MM.1S (cell line): ENCODE results near the gene NAGK.

Experiments
- DNase-seq: peaks from one replicate; pipeline ENCODE4 v3.0.0-alpha.2; 2015
- H2AFZ ChIP-seq: fragments of 300-600 bp; sonication (generic); 2 replicates; pipeline ENCODE4 v1.6.0; 2016; ENCODE audit warnings: antibody characterized with exemption, low read length
- H3F3A ChIP-seq: fragments of 300-600 bp; sonication (generic); 2 replicates; pipeline ENCODE4 v1.6.1; 2016; ENCODE audit warnings: mild to moderate bottlenecking, antibody characterized with exemption, low read length, moderate library complexity, mixed read lengths; ENCODE audit not compliant: insufficient read depth
- H3K27ac ChIP-seq: fragments of 300-600 bp; sonication (generic); 2 replicates; pipeline ENCODE4 v1.5.1; 2016; ENCODE audit warnings: mild to moderate bottlenecking, low read length
- H3K27me3 ChIP-seq: fragments of 300-600 bp; sonication (generic); replicated peaks from 2 replicates; pipeline ENCODE4 v1.6.0; 2016; ENCODE audit warnings: low read length; ENCODE audit not compliant: insufficient read depth
- H3K36me3 ChIP-seq: fragments of 300-600 bp; sonication (generic); replicated peaks from 2 replicates; pipeline ENCODE4 v1.6.1; 2016; ENCODE audit warnings: mild to moderate bottlenecking, low read length, mixed read lengths; ENCODE audit not compliant: insufficient read depth
- H3K4me1 ChIP-seq: fragments of 300-600 bp; sonication (generic); 2 replicates; pipeline ENCODE4 v1.6.1; 2016; ENCODE audit warnings: low read length, mixed read lengths
- H3K4me2 ChIP-seq: fragments of 300-600 bp; sonication (generic); 2 replicates; pipeline ENCODE4 v1.6.0; 2016; ENCODE audit warnings: low read depth, low read length
- H3K4me3 ChIP-seq: fragments of 300-600 bp; sonication (generic); 2 replicates; pipeline ENCODE4 v1.5.1; 2016; ENCODE audit warnings: low read length, mixed read lengths
- H3K79me2 ChIP-seq: fragments of 300-600 bp; sonication (generic); 2 replicates; pipeline ENCODE4 v1.6.1; 2016; ENCODE audit warnings: mixed run types, low read length, mixed read lengths
- H3K9ac ChIP-seq: fragments of 300-600 bp; sonication (generic); 2 replicates; pipeline ENCODE4 v1.6.1; 2016; ENCODE audit warnings: low read length, mixed read lengths
- H3K9me2 ChIP-seq: fragments of 300-600 bp; sonication (generic); replicated peaks from 2 replicates; pipeline ENCODE4 v1.6.1; 2016; ENCODE audit warnings: mild to moderate bottlenecking, low read length, mixed read lengths; ENCODE audit not compliant: insufficient read depth
- H3K9me3 ChIP-seq: fragments of 300-600 bp; sonication (generic); replicated peaks from 2 replicates; pipeline ENCODE4 v1.6.1; 2016; ENCODE audit warnings: mild to moderate bottlenecking, low read length, mixed read lengths; ENCODE audit not compliant: insufficient read depth
- H4K20me1 ChIP-seq: fragments of 300-600 bp; sonication (generic); 2 replicates; pipeline ENCODE4 v1.6.1; 2016; ENCODE audit warnings: mild to moderate bottlenecking, low read length, moderate library complexity, mixed read lengths; ENCODE audit not compliant: insufficient read depth
- EZH2 ChIP-seq: fragments of 300-600 bp; sonication (generic); optimal IDR thresholded peaks from 2 replicates; pipeline ENCODE3; 2017; ENCODE audit warnings: low read depth, mild to moderate bottlenecking, antibody characterized with exemption, low read length, mixed read lengths
- EZH2phosphoT487 ChIP-seq: fragments of 300-600 bp; sonication (generic); IDR thresholded peaks from 2 replicates; pipeline ENCODE4 v1.6.1; 2018; ENCODE audit warnings: antibody characterized with exemption, low read length
- TF ChIP-seq, protein P1 (sequence below): fragments of 300-600 bp; sonication (generic); IDR thresholded peaks from 2 replicates; pipeline ENCODE4 v1.5.1; 2016; ENCODE audit warnings: antibody characterized with exemption, low read length, mixed read lengths

The NAGK gene

GRCh38 chr2:71108091-71108490, 39.6 kb downstream of the NAGK start:
- Histone ChIP-seq H3K4me2 (no peak overlapping the region), H3K9me2 (no peaks in the 10 kb centered on the region), H4K20me1 (no peaks in the 10 kb centered on the region), H3K9ac (no peak overlapping the region), H3K9me3 (no peaks in the 10 kb centered on the region), H3F3A (no peaks in the 10 kb centered on the region; the same call in 1 of the 2 replicates), H3K36me3 (no peaks in the 10 kb centered on the region), H3K27me3 (no peaks in the 10 kb centered on the region), H3K4me1 (no peaks in the 10 kb centered on the region), H2AFZ (no peak overlapping the region), H3K79me2 (no peaks in the 10 kb centered on the region), H3K27ac (no peak overlapping the region), H3K4me3 (no peak overlapping the region)
- TF ChIP-seq, protein P1, sequence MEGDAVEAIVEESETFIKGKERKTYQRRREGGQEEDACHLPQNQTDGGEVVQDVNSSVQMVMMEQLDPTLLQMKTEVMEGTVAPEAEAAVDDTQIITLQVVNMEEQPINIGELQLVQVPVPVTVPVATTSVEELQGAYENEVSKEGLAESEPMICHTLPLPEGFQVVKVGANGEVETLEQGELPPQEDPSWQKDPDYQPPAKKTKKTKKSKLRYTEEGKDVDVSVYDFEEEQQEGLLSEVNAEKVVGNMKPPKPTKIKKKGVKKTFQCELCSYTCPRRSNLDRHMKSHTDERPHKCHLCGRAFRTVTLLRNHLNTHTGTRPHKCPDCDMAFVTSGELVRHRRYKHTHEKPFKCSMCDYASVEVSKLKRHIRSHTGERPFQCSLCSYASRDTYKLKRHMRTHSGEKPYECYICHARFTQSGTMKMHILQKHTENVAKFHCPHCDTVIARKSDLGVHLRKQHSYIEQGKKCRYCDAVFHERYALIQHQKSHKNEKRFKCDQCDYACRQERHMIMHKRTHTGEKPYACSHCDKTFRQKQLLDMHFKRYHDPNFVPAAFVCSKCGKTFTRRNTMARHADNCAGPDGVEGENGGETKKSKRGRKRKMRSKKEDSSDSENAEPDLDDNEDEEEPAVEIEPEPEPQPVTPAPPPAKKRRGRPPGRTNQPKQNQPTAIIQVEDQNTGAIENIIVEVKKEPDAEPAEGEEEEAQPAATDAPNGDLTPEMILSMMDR = no peak
- TF ChIP-seq EZH2phosphoT487 = no peak
- TF ChIP-seq EZH2 = no peak
- no peak for DNase-seq

GRCh38 chr2:71113843-71114242, 45.4 kb downstream of the NAGK start:
- Histone ChIP-seq H3K9ac (no peak overlapping the region), H3F3A (no peaks in the 10 kb centered on the region), H2AFZ (no peak overlapping the region), H3K9me3 (no peaks in the 10 kb centered on the region), H3K36me3 (no peaks in the 10 kb centered on the region; the same call in 1 of the 2 replicates), H3K27me3 (no peaks in the 10 kb centered on the region), H3K27ac (no peak overlapping the region), H3K4me3 (no peak overlapping the region), H3K4me1 (no peaks in the 10 kb centered on the region), H3K79me2 (no peaks in the 10 kb centered on the region), H4K20me1 (no peaks in the 10 kb centered on the region; the same call in 1 of the 2 replicates), H3K9me2 (no peaks in the 10 kb centered on the region), H3K4me2 (no peak overlapping the region)
- DNase-seq = no peak
- TF ChIP-seq EZH2phosphoT487 (no peak), EZH2 (no peak)
- TF ChIP-seq, protein P1 = no peak

DNA sequence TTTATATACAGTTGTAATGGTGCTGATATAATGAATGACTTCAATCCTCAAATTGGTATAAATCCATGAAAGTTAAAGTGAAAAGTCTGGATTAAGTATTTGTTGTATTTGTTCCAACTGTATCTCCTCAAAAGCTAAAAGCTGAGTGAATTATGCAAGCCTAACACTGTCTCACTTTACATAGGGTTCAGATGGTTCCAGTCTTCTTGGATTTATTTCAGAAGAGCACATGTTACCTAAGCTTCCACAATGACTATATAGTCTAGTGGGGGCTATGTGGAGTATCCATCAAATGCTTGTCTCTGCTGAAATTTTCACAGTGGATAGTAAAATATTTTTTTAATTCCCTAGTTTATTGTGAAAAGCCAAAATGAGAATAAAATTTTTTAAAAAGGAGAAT, 48.6 kb downstream of the NAGK start:
- Histone ChIP-seq H3K27me3 (no peaks in the 10 kb centered on the region), H3K4me1 (no peaks in the 10 kb centered on the region), H3F3A (no peaks in the 10 kb centered on the region), H2AFZ (no peak overlapping the region), H3K27ac (no peak overlapping the region), H3K36me3 (peaks cover 2% of the 10 kb centered on the region; the same call in 1 of the 2 replicates), H3K9ac (no peak overlapping the region), H3K9me2 (no peaks in the 10 kb centered on the region), H3K79me2 (0 out of 2 replicates have a peak, but pooled peaks cover 2% of the 10 kb centered on the region), H3K4me3 (no peak overlapping the region), H3K4me2 (no peak overlapping the region), H4K20me1 (no peaks in the 10 kb centered on the region; the same call in 1 of the 2 replicates), H3K9me3 (no peaks in the 10 kb centered on the region)
- no peak for DNase-seq
- TF ChIP-seq EZH2 (no peak), EZH2phosphoT487 (no peak)
- TF ChIP-seq, protein P1 = no peak
